ENCODE data around the gene MYO9B.
A peak's percentile ranks its signal among the peaks of the same experiment; 100 is the strongest.

MYO9B gene

DNA sequence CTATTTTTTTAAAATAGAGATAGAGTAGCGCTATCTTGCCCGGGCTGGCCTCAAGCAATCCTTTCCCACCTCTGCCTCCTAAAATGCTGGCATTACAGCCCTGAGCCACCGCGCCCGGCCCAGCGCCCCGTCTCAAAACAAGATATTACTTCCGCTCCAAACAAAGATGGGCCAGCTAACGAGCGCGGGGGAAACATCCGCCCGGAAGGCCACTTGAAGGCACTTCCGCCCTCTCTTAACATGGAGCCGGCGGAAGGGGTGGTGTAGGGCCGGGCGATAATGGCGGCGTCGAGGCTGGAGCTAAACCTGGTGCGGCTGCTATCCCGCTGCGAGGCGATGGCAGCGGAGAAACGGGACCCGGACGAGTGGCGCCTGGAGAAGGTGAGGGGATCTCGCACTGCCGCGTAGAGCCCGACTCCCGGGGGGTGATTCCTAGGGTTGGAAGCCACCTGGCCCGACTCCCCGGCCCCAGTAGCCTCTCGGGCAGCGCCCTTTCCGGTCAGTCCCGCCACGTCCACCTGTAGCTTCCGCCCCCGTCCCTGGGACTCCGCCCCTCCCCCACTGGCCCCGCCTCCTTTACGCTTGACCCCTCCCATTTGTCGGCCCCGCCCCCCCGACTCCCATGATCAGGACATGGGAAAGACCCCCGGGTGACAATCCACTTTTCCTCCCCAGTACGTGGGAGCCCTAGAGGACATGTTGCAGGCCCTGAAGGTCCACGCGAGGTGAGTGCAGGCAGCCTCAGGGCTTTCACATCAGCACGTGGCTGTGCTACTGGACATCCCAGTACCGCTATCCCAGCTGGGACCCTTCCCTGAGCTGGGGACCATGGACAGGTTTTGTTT, 139.8 kb downstream of the MYO9B start, which contains the start of gene USE1:
Gene USE1, plus strand, starts transcription at position 231 of the 845 bp plus-strand sequence. Its CDS starts 49 bp downstream, at position 280.
- H3K4me2 ChIP-seq (ENCODE audit: low read depth, low read length, poor library complexity, severe bottlenecking) = peak within 1 kb of the TSS; percentile 97
- H3F3A ChIP-seq (ENCODE audit: low read depth) = no peaks in the 10 kb centered on the region
- H3K4me3 ChIP-seq (ENCODE audit: low read length, poor library complexity, severe bottlenecking) = peak within 1 kb of the TSS; percentile 81
- H3K9me3 ChIP-seq (ENCODE audit: insufficient read depth, low read depth, low read length) = no peaks in the 10 kb centered on the region
- H2AFZ ChIP-seq (ENCODE audit: low read length) = peak within 1 kb of the TSS; percentile 82
- peaks cover 16% of the 10 kb centered on the region for H3K4me1 ChIP-seq (ENCODE audit: insufficient read depth, low read length, poor library complexity, severe bottlenecking)
- no peaks in the 10 kb centered on the region for H4K20me1 ChIP-seq (ENCODE audit: insufficient read depth, low read length, poor library complexity, severe bottlenecking)
- peaks cover 9% of the 10 kb centered on the region; the same call in 1 of the 2 replicates for H3K79me2 ChIP-seq (ENCODE audit: insufficient read depth, low read length)
- H3K27me3 ChIP-seq (ENCODE audit: insufficient read depth, low read length, poor library complexity, severe bottlenecking) = no peaks in the 10 kb centered on the region
- no peaks in the 10 kb centered on the region for H3K9me2 ChIP-seq (replicated peaks; ENCODE audit: low read depth, low read length)
- TF ChIP-seq, protein P1, sequence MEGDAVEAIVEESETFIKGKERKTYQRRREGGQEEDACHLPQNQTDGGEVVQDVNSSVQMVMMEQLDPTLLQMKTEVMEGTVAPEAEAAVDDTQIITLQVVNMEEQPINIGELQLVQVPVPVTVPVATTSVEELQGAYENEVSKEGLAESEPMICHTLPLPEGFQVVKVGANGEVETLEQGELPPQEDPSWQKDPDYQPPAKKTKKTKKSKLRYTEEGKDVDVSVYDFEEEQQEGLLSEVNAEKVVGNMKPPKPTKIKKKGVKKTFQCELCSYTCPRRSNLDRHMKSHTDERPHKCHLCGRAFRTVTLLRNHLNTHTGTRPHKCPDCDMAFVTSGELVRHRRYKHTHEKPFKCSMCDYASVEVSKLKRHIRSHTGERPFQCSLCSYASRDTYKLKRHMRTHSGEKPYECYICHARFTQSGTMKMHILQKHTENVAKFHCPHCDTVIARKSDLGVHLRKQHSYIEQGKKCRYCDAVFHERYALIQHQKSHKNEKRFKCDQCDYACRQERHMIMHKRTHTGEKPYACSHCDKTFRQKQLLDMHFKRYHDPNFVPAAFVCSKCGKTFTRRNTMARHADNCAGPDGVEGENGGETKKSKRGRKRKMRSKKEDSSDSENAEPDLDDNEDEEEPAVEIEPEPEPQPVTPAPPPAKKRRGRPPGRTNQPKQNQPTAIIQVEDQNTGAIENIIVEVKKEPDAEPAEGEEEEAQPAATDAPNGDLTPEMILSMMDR (conservative IDR thresholded peaks at IDR 0.05; ENCODE audit: low read length) = no peak
- TF ChIP-seq EZH2phosphoT487 (IDR thresholded peaks at IDR 0.05; ENCODE audit: borderline replicate concordance) = no peak
- peak within 1 kb of the TSS; percentile 88 for H3K9ac ChIP-seq (ENCODE audit: low read depth, low read length, poor library complexity, severe bottlenecking)
- H3K36me3 ChIP-seq (ENCODE audit: insufficient read depth, low read length) = peaks cover 23% of the 10 kb centered on the region; the same call in 1 of the 2 replicates

DNA sequence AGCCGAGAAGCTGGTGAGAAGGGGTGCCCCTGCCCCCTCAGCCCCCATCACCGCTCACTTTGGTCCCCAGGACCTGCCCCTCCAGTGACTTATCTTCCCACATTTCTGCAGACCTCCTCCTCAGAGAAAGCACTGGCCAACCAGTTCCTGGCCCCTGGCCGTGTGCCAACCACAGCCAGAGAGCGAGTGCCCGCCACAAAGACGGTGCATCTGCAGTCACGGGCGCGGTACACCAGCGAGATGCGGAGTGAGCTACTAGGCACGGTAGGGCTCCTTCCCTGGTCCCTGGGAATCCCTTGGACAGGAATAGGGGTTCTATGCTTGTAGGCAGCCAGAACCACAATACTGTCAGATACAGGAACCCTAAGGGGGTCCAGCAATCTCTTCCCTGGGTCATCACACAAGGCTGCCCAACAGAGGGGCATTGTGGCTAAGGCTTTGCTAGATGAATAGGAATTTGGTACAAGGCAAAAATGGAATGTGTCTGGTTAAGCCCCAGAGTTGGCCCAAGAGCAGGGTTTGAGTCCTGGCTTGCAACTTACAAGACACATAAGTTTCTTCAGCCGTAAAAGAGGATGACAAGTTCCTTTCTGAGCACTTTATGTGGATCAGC, 140.6 kb downstream of the MYO9B start:
- Histone ChIP-seq H2AFZ (ENCODE audit: low read length) (peak overlapping the region; percentile 42; the same call in 1 of the 2 replicates), H3K36me3 (ENCODE audit: insufficient read depth, low read length) (peaks cover 16% of the 10 kb centered on the region; the same call in 1 of the 2 replicates), H3K9ac (ENCODE audit: low read depth, low read length, poor library complexity, severe bottlenecking) (peak overlapping the region; percentile 88), H3K9me3 (ENCODE audit: insufficient read depth, low read depth, low read length) (no peaks in the 10 kb centered on the region), H3K9me2 (replicated peaks; ENCODE audit: low read depth, low read length) (no peaks in the 10 kb centered on the region), H3K27me3 (ENCODE audit: insufficient read depth, low read length, poor library complexity, severe bottlenecking) (no peaks in the 10 kb centered on the region), H3K79me2 (ENCODE audit: insufficient read depth, low read length) (peaks cover 9% of the 10 kb centered on the region; the same call in 1 of the 2 replicates), H3K4me3 (ENCODE audit: low read length, poor library complexity, severe bottlenecking) (peak overlapping the region; percentile 81), H4K20me1 (ENCODE audit: insufficient read depth, low read length, poor library complexity, severe bottlenecking) (no peaks in the 10 kb centered on the region), H3F3A (ENCODE audit: low read depth) (no peaks in the 10 kb centered on the region), H3K4me1 (ENCODE audit: insufficient read depth, low read length, poor library complexity, severe bottlenecking) (peaks cover 16% of the 10 kb centered on the region), H3K4me2 (ENCODE audit: low read depth, low read length, poor library complexity, severe bottlenecking) (peak overlapping the region; percentile 97)
- TF ChIP-seq EZH2phosphoT487 (IDR thresholded peaks at IDR 0.05; ENCODE audit: borderline replicate concordance) = no peak
- TF ChIP-seq, protein P1 (conservative IDR thresholded peaks at IDR 0.05; ENCODE audit: low read length) = no peak

DNA sequence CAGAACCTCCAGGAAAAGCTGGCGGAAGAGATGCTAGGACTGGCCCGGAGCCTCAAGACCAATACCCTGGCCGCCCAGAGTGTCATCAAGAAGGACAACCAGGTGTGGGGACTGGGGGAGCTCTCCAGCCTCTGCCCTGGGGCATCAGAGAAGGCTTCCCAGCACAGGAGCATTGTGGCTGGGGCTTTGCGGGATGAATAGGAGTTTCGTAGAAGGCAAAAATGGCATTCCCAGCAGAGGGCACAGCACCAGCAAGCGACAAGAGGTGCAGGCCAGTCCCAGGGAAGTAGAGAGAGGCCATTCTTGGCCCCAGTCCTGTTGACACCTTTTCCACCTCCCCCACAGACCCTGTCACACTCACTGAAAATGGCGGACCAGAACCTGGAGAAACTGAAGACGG, 143.7 kb downstream of the MYO9B start:
- Histone ChIP-seq H3K9me3 (ENCODE audit: insufficient read depth, low read depth, low read length) (no peaks in the 10 kb centered on the region), H2AFZ (ENCODE audit: low read length) (no peak overlapping the region), H3K9ac (ENCODE audit: low read depth, low read length, poor library complexity, severe bottlenecking) (no peak overlapping the region), H3K9me2 (replicated peaks; ENCODE audit: low read depth, low read length) (no peaks in the 10 kb centered on the region), H3K4me1 (ENCODE audit: insufficient read depth, low read length, poor library complexity, severe bottlenecking) (peaks cover 15% of the 10 kb centered on the region), H3F3A (ENCODE audit: low read depth) (no peaks in the 10 kb centered on the region), H3K36me3 (ENCODE audit: insufficient read depth, low read length) (no peaks in the 10 kb centered on the region), H4K20me1 (ENCODE audit: insufficient read depth, low read length, poor library complexity, severe bottlenecking) (no peaks in the 10 kb centered on the region), H3K79me2 (ENCODE audit: insufficient read depth, low read length) (peaks cover 9% of the 10 kb centered on the region; the same call in 1 of the 2 replicates), H3K4me3 (ENCODE audit: low read length, poor library complexity, severe bottlenecking) (no peak overlapping the region), H3K27me3 (ENCODE audit: insufficient read depth, low read length, poor library complexity, severe bottlenecking) (no peaks in the 10 kb centered on the region), H3K4me2 (ENCODE audit: low read depth, low read length, poor library complexity, severe bottlenecking) (no peak overlapping the region)
- TF ChIP-seq, protein P1 (conservative IDR thresholded peaks at IDR 0.05; ENCODE audit: low read length) = no peak
- TF ChIP-seq EZH2phosphoT487 (IDR thresholded peaks at IDR 0.05; ENCODE audit: borderline replicate concordance) = no peak
